ENCODE measurements around the gene CTNNA2.

The CTNNA2 gene

GRCh38 chr2:79757526-79757925, 244.7 kb downstream of the CTNNA2 start:
- Histone ChIP-seq H3K27me3 (ENCODE audit: insufficient read depth, low read length, poor library complexity) (no peaks in the 10 kb centered on the region), H3K9ac (ENCODE audit: low read depth, low read length) (no peak overlapping the region), H3K79me2 (ENCODE audit: insufficient read depth, low read length) (no peaks in the 10 kb centered on the region), H3K4me1 (ENCODE audit: insufficient read depth, low read length) (no peaks in the 10 kb centered on the region), H4K20me1 (ENCODE audit: insufficient read depth, low read length) (no peaks in the 10 kb centered on the region), H3K27ac (ENCODE audit: low read length) (no peak overlapping the region), H2AFZ (ENCODE audit: low read depth, low read length) (no peak overlapping the region), H3K9me3 (ENCODE audit: insufficient read depth, low read length, severe bottlenecking) (no peaks in the 10 kb centered on the region), H3K36me3 (ENCODE audit: insufficient read depth, low read length) (no peaks in the 10 kb centered on the region), H3K4me3 (ENCODE audit: low read depth in 1 of 2, low read length in 2 of 2) (no peak overlapping the region), H3K4me2 (ENCODE audit: insufficient read depth, low read length) (no peak overlapping the region)
- TF ChIP-seq EZH2 (IDR thresholded peaks at IDR 0.05; ENCODE audit: borderline replicate concordance, low read depth, low read length, severe bottlenecking) (no peak), CTCF (IDR thresholded peaks at IDR 0.05; ENCODE audit: borderline replicate concordance, extremely low read depth, low read length, poor library complexity, severe bottlenecking) (no peak)
- DNase-seq (no peak), ATAC-seq (ENCODE audit: insufficient read depth, low read depth) (no peak)

GRCh38 chr2:79758042-79758441, 245.2 kb downstream of the CTNNA2 start:
- Histone ChIP-seq H4K20me1 (ENCODE audit: insufficient read depth, low read length) (no peaks in the 10 kb centered on the region), H3K4me3 (ENCODE audit: low read depth in 1 of 2, low read length in 2 of 2) (no peak overlapping the region), H3K9ac (ENCODE audit: low read depth, low read length) (no peak overlapping the region), H3K79me2 (ENCODE audit: insufficient read depth, low read length) (no peaks in the 10 kb centered on the region), H2AFZ (ENCODE audit: low read depth, low read length) (no peak overlapping the region), H3K4me2 (ENCODE audit: insufficient read depth, low read length) (no peak overlapping the region), H3K27ac (ENCODE audit: low read length) (no peak overlapping the region), H3K36me3 (ENCODE audit: insufficient read depth, low read length) (no peaks in the 10 kb centered on the region), H3K4me1 (ENCODE audit: insufficient read depth, low read length) (no peaks in the 10 kb centered on the region), H3K9me3 (ENCODE audit: insufficient read depth, low read length, severe bottlenecking) (no peaks in the 10 kb centered on the region), H3K27me3 (ENCODE audit: insufficient read depth, low read length, poor library complexity) (no peaks in the 10 kb centered on the region)
- DNase-seq, result no peak
- no peak for ATAC-seq (ENCODE audit: insufficient read depth, low read depth)
- TF ChIP-seq EZH2 (IDR thresholded peaks at IDR 0.05; ENCODE audit: borderline replicate concordance, low read depth, low read length, severe bottlenecking), result no peak
- no peak for TF ChIP-seq CTCF (IDR thresholded peaks at IDR 0.05; ENCODE audit: borderline replicate concordance, extremely low read depth, low read length, poor library complexity, severe bottlenecking)

- Histone ChIP-seq H3K79me2 (ENCODE audit: insufficient read depth, low read length) (no peaks in the 10 kb centered on the region), H3K27ac (ENCODE audit: low read length) (no peak overlapping the region), H3K27me3 (ENCODE audit: insufficient read depth, low read length, poor library complexity) (no peaks in the 10 kb centered on the region), H3K36me3 (ENCODE audit: insufficient read depth, low read length) (no peaks in the 10 kb centered on the region), H3K9ac (ENCODE audit: low read depth, low read length) (no peak overlapping the region), H3K9me3 (ENCODE audit: insufficient read depth, low read length, severe bottlenecking) (no peaks in the 10 kb centered on the region), H3K4me1 (ENCODE audit: insufficient read depth, low read length) (no peaks in the 10 kb centered on the region), H3K4me3 (ENCODE audit: low read depth in 1 of 2, low read length in 2 of 2) (no peak overlapping the region), H4K20me1 (ENCODE audit: insufficient read depth, low read length) (no peaks in the 10 kb centered on the region), H2AFZ (ENCODE audit: low read depth, low read length) (no peak overlapping the region), H3K4me2 (ENCODE audit: insufficient read depth, low read length) (no peak overlapping the region)
- DNase-seq (no peak), ATAC-seq (ENCODE audit: insufficient read depth, low read depth) (no peak)
- no peak for TF ChIP-seq EZH2 (IDR thresholded peaks at IDR 0.05; ENCODE audit: borderline replicate concordance, low read depth, low read length, severe bottlenecking)
- TF ChIP-seq CTCF (IDR thresholded peaks at IDR 0.05; ENCODE audit: borderline replicate concordance, extremely low read depth, low read length, poor library complexity, severe bottlenecking), result no peak
These were observed 246.0 kb downstream of the CTNNA2 start for GRCh38 chr2:79758749-79759282.

GRCh38 chr2:79770926-79771325, 258.1 kb downstream of the CTNNA2 start:
- Histone ChIP-seq H3K27ac (ENCODE audit: low read length) (no peak overlapping the region), H3K79me2 (ENCODE audit: insufficient read depth, low read length) (no peaks in the 10 kb centered on the region), H3K4me1 (ENCODE audit: insufficient read depth, low read length) (no peaks in the 10 kb centered on the region), H4K20me1 (ENCODE audit: insufficient read depth, low read length) (no peaks in the 10 kb centered on the region), H2AFZ (ENCODE audit: low read depth, low read length) (no peak overlapping the region), H3K4me2 (ENCODE audit: insufficient read depth, low read length) (no peak overlapping the region), H3K36me3 (ENCODE audit: insufficient read depth, low read length) (no peaks in the 10 kb centered on the region), H3K4me3 (ENCODE audit: low read depth in 1 of 2, low read length in 2 of 2) (no peak overlapping the region), H3K27me3 (ENCODE audit: insufficient read depth, low read length, poor library complexity) (no peaks in the 10 kb centered on the region), H3K9ac (ENCODE audit: low read depth, low read length) (no peak overlapping the region), H3K9me3 (ENCODE audit: insufficient read depth, low read length, severe bottlenecking) (no peaks in the 10 kb centered on the region)
- DNase-seq (no peak), ATAC-seq (ENCODE audit: insufficient read depth, low read depth) (no peak)
- no peak for TF ChIP-seq EZH2 (IDR thresholded peaks at IDR 0.05; ENCODE audit: borderline replicate concordance, low read depth, low read length, severe bottlenecking)
- TF ChIP-seq CTCF (IDR thresholded peaks at IDR 0.05; ENCODE audit: borderline replicate concordance, extremely low read depth, low read length, poor library complexity, severe bottlenecking), result no peak
